Measurements from ENCODE around the gene ATP1A4. TPM values are rescaled to one million over a fixed set of nuclear protein-coding genes. Genes with fewer than 3 reads are reported as not detected.
A peak's percentile ranks its signal among the peaks of the same experiment; 100 is the strongest.

Gene ATP1A4
- total RNA-seq, 1 donor from 2014 or later: 0.31 TPM

GRCh38 chr1:160177667-160178066, 26.3 kb downstream of the ATP1A4 start:
- DNase-seq: no peak

GRCh38 chr1:160178731-160179130, 27.3 kb downstream of the ATP1A4 start:
- DNase-seq: no peak

GRCh38 chr1:160179336-160179735, 27.9 kb downstream of the ATP1A4 start:
- DNase-seq: no peak

- no peak for DNase-seq
These were observed 34.8 kb downstream of the ATP1A4 start for GRCh38 chr1:160186246-160186645.

- no peak for DNase-seq
These were observed 35.3 kb downstream of the ATP1A4 start for GRCh38 chr1:160186729-160187128.

GRCh38 chr1:160187407-160187806, 36.0 kb downstream of the ATP1A4 start:
- DNase-seq: no peak

GRCh38 chr1:160188341-160188740, 36.9 kb downstream of the ATP1A4 start:
- DNase-seq: no peak

GRCh38 chr1:160189649-160190625, 38.5 kb downstream of the ATP1A4 start, which contains the start of gene CASQ1:
TSS of gene CASQ1 (plus strand) at chr1:160190575. CDS start at chr1:160190752, 177 bp downstream.
- no peak for DNase-seq

GRCh38 chr1:160191756-160192155, 40.4 kb downstream of the ATP1A4 start:
- no peak for DNase-seq

- DNase-seq: no peak
These were observed 40.8 kb downstream of the ATP1A4 start for GRCh38 chr1:160192234-160192633.

- DNase-seq: peak; percentile 72
These were observed 41.9 kb downstream of the ATP1A4 start for GRCh38 chr1:160193091-160193819.

GRCh38 chr1:160193832-160194736, 42.7 kb downstream of the ATP1A4 start:
- no peak for DNase-seq

GRCh38 chr1:160194737-160195059, 43.3 kb downstream of the ATP1A4 start:
- no peak for DNase-seq

- DNase-seq: no peak
These were observed 44.7 kb downstream of the ATP1A4 start for GRCh38 chr1:160196143-160196542.

- no peak for DNase-seq
These were observed 45.8 kb downstream of the ATP1A4 start for GRCh38 chr1:160197231-160197630.

- DNase-seq: no peak
These were observed 49.4 kb downstream of the ATP1A4 start for GRCh38 chr1:160200786-160201185.

GRCh38 chr1:160204526-160205241, 53.3 kb downstream of the ATP1A4 start:
- DNase-seq: no peak

GRCh38 chr1:160205242-160206035, 54.0 kb downstream of the ATP1A4 start, which contains the start of gene PEA15:
TSS of gene PEA15 (plus strand) at chr1:160205384. CDS start at chr1:160211545, 6,161 bp downstream.
- DNase-seq: peak; percentile 75

- peak; percentile 60 for DNase-seq
These were observed 54.6 kb downstream of the ATP1A4 start for GRCh38 chr1:160206036-160206389.

- DNase-seq: no peak
These were observed 55.2 kb downstream of the ATP1A4 start for GRCh38 chr1:160206421-160207117.
